ENCODE results near the gene ARHGEF10L. TPM values are rescaled to one million over a fixed set of nuclear protein-coding genes. Genes with fewer than 3 reads are reported as not detected.

The ARHGEF10L gene
- total RNA-seq, 1 donor: 16.8 TPM

DNA sequence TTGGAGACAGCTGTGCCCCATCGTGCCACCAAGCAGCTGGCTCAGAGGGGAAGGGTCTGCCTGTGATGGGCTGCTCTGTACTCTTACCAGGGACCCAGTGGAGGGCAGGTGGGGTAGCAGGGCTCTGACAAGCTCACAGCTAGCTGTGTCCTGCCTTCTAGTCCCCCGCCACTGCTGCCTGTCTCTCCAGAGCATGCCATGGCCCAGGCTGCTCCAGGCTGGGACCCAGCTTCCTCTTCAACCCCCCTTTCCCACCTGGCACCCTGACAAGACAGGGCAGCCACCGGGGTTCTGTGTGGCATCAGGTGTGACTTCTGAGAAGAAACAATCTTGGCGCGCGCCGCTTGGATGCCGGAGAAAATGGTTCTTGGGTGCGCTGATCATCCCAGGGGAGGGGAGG is 123.3 kb downstream of the ARHGEF10L start:
- H3K4me3 ChIP-seq (ENCODE audit: low read depth, low read length): no peak overlapping the region
- TF ChIP-seq, protein P1, sequence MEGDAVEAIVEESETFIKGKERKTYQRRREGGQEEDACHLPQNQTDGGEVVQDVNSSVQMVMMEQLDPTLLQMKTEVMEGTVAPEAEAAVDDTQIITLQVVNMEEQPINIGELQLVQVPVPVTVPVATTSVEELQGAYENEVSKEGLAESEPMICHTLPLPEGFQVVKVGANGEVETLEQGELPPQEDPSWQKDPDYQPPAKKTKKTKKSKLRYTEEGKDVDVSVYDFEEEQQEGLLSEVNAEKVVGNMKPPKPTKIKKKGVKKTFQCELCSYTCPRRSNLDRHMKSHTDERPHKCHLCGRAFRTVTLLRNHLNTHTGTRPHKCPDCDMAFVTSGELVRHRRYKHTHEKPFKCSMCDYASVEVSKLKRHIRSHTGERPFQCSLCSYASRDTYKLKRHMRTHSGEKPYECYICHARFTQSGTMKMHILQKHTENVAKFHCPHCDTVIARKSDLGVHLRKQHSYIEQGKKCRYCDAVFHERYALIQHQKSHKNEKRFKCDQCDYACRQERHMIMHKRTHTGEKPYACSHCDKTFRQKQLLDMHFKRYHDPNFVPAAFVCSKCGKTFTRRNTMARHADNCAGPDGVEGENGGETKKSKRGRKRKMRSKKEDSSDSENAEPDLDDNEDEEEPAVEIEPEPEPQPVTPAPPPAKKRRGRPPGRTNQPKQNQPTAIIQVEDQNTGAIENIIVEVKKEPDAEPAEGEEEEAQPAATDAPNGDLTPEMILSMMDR (IDR thresholded peaks at IDR 0.05; ENCODE audit: insufficient read depth, low read depth, low read length): no peak
- DNase-seq (ENCODE audit: low read depth): no peak

DNA sequence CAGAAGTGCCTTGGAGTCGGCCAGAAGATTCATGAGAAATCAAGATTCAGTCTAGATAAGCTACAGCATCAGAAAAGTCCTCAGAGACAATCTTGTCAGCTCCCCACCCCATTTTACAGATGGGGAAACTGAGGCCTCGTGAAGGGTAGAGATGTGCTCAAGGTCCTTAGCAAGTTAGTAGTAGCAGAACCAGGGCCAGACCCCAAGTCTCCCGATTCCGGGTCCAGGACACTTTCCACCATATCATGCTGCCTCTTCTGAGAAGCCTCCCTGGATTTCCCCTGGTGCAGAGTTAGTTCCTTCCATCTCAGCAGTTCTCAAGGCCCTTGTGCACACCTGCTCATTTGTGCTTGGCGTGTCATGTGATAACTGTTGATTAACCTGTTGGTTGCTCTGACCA is 124.1 kb downstream of the ARHGEF10L start:
- TF ChIP-seq, protein P1 (IDR thresholded peaks at IDR 0.05; ENCODE audit: insufficient read depth, low read depth, low read length): no peak

DNA sequence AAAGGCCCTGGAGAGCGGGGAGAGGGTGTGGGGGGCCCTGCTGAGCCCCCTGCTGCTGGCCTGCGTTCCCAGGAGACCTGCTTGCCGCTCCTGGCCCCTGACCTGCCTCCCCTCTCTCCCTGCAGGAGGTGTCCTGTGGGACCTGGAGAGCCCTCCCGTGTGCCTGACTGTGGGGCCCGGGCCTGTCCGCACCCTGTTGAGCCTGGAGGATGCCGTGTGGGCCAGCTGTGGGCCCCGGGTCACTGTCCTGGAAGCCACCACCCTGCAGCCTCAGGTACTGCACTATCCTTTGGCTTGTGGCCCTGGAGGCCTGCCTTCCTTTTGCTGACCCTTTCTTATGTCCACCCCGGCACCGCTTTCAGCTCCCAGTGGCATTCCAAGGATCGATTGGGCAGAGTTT is 124.8 kb downstream of the ARHGEF10L start:
- TF ChIP-seq, protein P1 (IDR thresholded peaks at IDR 0.05; ENCODE audit: insufficient read depth, low read depth, low read length): no peak
- H3K4me3 ChIP-seq (ENCODE audit: low read depth, low read length): no peak overlapping the region
- DNase-seq (ENCODE audit: low read depth): no peak

More for the DNA sequence above, 124.1 kb downstream of the ARHGEF10L start:
- no peak for DNase-seq (ENCODE audit: low read depth)
- no peak overlapping the region for H3K4me3 ChIP-seq (ENCODE audit: low read depth, low read length)

DNA sequence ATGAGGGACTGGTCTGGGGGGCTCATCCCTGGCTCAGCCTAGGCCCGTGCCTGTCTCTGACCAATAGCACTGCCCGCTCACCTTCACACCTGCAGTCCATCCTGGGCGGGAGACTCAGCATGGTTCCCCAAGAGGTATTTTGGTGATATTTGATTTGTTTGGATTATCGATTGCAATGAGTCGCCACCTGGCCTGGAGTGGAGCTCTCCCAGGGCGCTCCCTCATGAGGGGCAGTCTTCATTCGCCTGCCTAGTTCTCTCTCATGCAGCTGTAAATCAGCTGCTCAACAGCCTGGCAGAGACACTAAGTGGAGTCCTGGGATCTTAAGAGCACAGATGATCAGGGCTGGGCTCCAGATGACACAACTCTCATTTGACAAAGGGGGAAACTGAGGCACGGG is 125.6 kb downstream of the ARHGEF10L start:
- no peak for DNase-seq (ENCODE audit: low read depth)
- TF ChIP-seq, protein P1 (IDR thresholded peaks at IDR 0.05; ENCODE audit: insufficient read depth, low read depth, low read length): no peak
- H3K4me3 ChIP-seq (ENCODE audit: low read depth, low read length): no peak overlapping the region

DNA sequence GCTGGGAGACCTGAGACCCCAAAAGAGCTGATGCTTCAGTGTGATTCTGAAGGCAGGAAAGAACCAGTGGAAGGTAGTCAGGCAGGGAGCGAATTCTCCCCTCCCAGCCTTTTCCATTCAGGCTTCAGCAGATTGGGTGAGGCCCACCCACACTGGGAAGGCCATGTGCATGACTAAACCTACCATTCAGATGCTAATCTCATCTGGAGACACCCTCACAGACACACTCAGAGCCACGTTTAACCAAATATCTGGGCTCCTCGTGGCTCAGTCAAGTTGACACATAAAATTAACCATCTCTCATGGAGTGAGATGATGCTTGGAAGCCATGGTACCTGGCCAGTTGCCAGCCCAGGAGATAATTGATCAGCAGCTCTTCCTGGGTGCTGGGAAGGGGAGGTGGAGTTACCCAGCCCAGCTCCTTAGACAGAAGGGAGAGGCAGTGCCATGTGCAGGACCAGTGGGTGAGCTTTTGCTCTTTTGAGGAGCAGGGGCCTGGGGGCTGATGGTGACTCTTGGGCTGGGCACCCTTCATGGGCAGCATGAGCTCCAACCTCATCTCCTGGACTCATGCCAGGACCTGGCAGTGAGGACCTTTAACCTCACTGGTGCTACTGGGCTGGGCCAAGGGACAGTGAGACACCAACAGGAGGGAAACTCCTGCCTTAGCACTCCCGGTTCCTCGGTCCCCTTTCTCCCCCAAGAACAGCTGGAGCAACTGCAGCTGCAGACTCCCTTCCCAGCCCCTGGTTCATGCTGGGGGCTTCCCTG is 126.6 kb downstream of the ARHGEF10L start:
- no peak overlapping the region for H3K4me3 ChIP-seq (ENCODE audit: low read depth, low read length)
- TF ChIP-seq, protein P1 (IDR thresholded peaks at IDR 0.05; ENCODE audit: insufficient read depth, low read depth, low read length): no peak
- no peak for DNase-seq (ENCODE audit: low read depth)

DNA sequence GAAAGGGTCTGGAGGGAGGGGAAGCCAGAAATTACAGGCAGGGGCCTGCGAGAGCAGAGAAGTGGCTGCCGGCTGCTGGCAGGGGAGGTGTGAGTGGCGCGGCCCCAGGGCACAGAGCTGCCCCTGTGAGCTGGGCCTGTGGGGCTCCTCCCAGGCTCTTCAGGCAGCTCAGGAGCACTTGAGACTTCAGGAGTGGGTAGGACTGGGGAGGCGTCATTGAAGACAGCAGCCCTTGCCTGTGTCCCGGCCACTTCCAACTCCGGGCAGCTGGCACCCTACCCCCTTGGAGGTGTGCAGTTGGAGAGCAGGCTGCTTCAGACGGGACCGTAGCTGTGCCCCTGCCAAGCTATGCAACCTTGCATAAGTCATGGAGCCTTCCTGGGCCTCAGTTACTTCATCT is 128.1 kb downstream of the ARHGEF10L start:
- no peak for DNase-seq (ENCODE audit: low read depth)
- TF ChIP-seq, protein P1 (IDR thresholded peaks at IDR 0.05; ENCODE audit: insufficient read depth, low read depth, low read length): no peak
- H3K4me3 ChIP-seq (ENCODE audit: low read depth, low read length): no peak overlapping the region

DNA sequence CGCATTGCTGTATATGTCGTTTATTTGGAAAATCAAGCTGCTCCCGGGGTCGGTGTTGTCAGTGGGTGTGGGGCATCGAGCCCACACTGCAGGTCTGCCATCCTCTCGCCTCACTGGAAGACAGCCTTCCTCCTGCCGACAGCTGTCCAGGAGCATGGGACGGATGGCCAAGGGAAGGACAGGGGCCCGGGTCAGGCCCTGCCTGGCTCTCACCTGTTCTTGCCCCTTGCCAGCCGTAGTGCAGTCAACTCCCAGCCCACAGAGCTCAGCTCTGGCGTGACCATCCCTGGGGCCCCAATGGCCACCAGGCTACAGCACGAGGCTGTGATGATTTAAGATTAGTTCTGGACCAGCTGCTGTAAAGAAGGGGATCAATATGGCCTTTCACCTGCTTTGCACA is 128.7 kb downstream of the ARHGEF10L start:
- TF ChIP-seq, protein P1 (IDR thresholded peaks at IDR 0.05; ENCODE audit: insufficient read depth, low read depth, low read length): no peak
- no peak for DNase-seq (ENCODE audit: low read depth)
- H3K4me3 ChIP-seq (ENCODE audit: low read depth, low read length): no peak overlapping the region
